Kidney (tissue), 14 donors: ENCODE data around the gene MYH11. TPM values are rescaled to one million over a fixed set of nuclear protein-coding genes. Genes with fewer than 3 reads are reported as not detected.

Experiments
- DNase-seq, 5 donors: peaks; one replicate each; pipeline ENCODE4 v3.0.0-alpha.2; 2013 to 2020
- FAIRE-seq: peaks from 2 replicates; lab custom pipeline; 2012; peaks lifted over from hg19 to GRCh38; lab: Jason Lieb, UNC
- H3K27ac ChIP-seq, 2 donors: one replicate each; pipeline ENCODE4 v1.7.0; 2013; ENCODE audit warnings: low read depth in 2 of 2, low read length in 2 of 2, inconsistent platforms in 1 of 2
- H3K27me3 ChIP-seq: one replicate; pipeline ENCODE4 v1.7.1; 2013; ENCODE audit warnings: low read length, inconsistent platforms; ENCODE audit not compliant: control insufficient read depth, insufficient read depth
- H3K36me3 ChIP-seq, 3 donors: one replicate each; pipeline versions ENCODE4 v1.7.0 to v1.7.1; 2013; ENCODE audit warnings: low read length in 3 of 3, control low read depth in 1 of 3, inconsistent platforms in 1 of 3; ENCODE audit not compliant: insufficient read depth in 3 of 3, control insufficient read depth in 2 of 3
- H3K4me1 ChIP-seq, 3 donors: one replicate each; pipeline versions ENCODE4 v1.7.0 to v1.7.1; 2013; ENCODE audit warnings: low read length in 3 of 3, inconsistent platforms in 1 of 3, low read depth in 1 of 3; ENCODE audit not compliant: control insufficient read depth in 2 of 3, insufficient read depth in 2 of 3
- H3K4me3 ChIP-seq, 3 donors: one replicate each; pipeline versions ENCODE4 v1.7.0 to v1.8.1; 2013; ENCODE audit warnings: low read length in 3 of 3, control low read depth in 1 of 3, inconsistent platforms in 1 of 3
- H3K9ac ChIP-seq, 3 donors: one replicate each; pipeline versions ENCODE4 v1.7.0 to v1.7.1; 2013; ENCODE audit warnings: low read length in 3 of 3, control low read depth in 1 of 3, inconsistent platforms in 1 of 3
- H3K9me3 ChIP-seq, 3 donors: one replicate each; pipeline versions ENCODE4 v1.7.0 to v1.7.1; 2013; ENCODE audit warnings: low read length in 3 of 3, control low read depth in 1 of 3, inconsistent platforms in 1 of 3; ENCODE audit not compliant: control insufficient read depth in 2 of 3, insufficient read depth in 1 of 3
- intact Hi-C: fragments of 100-400 bp; cut with DNase I; formaldehyde crosslinking; loops from one replicate; pipeline ENCODE4 v1.11.1; 2022
- polyA plus RNA-seq: library from polyadenylated mRNA; stranded (reverse); fragments of 350-450 nt; fragmentation: Illumina TruSeq; extraction: RNeasy Lipid Tissue Mini Kit (QIAGEN cat#74804); gene quantifications from one replicate; pipeline ENCODE4 v1.2.3, GENCODE V29; 2014; ENCODE audit warnings: low read depth, low replicate concordance; ENCODE audit not compliant: insufficient read depth
- total RNA-seq: library from RNA; stranded (reverse); fragmentation: NEBNext Ultra II Directional; extraction: Animal tissue kit (Norgen Biotek cat#: 25700); gene quantifications from one replicate; pipeline ENCODE4 v1.2.1, GENCODE V29; 2021
- TF ChIP-seq, protein P1 (sequence below): IDR thresholded peaks from 3 replicates; pipeline ENCODE4 v1.5.1; 2012; ENCODE audit warnings: mild to moderate bottlenecking, moderate library complexity, borderline replicate concordance; ENCODE audit not compliant: insufficient read depth; ENCODE audit errors: extremely low read depth
- donor health status: control.
- donor health status: control.
- donor health status: control.
- donor health status: control.
- donor health status: control.
- donor health status: DM: yes; HTN: yes; CAD: no.
- donor health status: Normal renal cell carcinoma (clear cell type).

The MYH11 gene
- total and polyA plus RNA-seq, 2 donors from 2014 or later = 40.2 to 175 TPM

DNA sequence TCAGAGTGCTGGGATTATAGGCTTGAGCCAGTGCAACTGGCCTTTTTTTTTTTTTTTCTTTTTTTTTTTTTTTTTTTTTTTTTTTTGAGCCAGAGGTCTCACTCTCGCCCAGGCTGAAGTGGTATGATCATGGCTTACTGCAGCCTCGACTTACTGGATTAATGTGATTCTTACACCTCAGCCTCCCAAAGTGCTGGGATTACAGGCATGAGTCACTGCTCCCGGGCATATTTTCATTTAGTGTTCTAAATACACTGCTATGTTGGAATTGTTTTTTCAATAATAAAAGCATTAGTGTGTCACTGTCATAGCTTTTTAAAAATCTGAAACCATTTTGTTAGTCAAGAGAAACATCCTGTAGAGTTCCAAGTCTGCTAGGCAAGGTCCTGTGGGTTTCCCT lies 166.5 kb downstream of the MYH11 start:
- intact Hi-C loops = no loop called here
- Histone ChIP-seq H3K27ac (no peak overlapping the region), H3K4me1 (no peaks in the 10 kb centered on the region), H3K9me3 (no peaks in the 10 kb centered on the region), H3K27me3 (no peaks in the 10 kb centered on the region), H3K9ac (no peak overlapping the region), H3K4me3 (no peak overlapping the region), H3K36me3 (peaks cover 6 to 32% (median 15%) of the 10 kb centered on the region in 3 donors)
- TF ChIP-seq, protein P1, sequence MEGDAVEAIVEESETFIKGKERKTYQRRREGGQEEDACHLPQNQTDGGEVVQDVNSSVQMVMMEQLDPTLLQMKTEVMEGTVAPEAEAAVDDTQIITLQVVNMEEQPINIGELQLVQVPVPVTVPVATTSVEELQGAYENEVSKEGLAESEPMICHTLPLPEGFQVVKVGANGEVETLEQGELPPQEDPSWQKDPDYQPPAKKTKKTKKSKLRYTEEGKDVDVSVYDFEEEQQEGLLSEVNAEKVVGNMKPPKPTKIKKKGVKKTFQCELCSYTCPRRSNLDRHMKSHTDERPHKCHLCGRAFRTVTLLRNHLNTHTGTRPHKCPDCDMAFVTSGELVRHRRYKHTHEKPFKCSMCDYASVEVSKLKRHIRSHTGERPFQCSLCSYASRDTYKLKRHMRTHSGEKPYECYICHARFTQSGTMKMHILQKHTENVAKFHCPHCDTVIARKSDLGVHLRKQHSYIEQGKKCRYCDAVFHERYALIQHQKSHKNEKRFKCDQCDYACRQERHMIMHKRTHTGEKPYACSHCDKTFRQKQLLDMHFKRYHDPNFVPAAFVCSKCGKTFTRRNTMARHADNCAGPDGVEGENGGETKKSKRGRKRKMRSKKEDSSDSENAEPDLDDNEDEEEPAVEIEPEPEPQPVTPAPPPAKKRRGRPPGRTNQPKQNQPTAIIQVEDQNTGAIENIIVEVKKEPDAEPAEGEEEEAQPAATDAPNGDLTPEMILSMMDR = no peak
- FAIRE-seq = no peak
- no peak for DNase-seq

DNA sequence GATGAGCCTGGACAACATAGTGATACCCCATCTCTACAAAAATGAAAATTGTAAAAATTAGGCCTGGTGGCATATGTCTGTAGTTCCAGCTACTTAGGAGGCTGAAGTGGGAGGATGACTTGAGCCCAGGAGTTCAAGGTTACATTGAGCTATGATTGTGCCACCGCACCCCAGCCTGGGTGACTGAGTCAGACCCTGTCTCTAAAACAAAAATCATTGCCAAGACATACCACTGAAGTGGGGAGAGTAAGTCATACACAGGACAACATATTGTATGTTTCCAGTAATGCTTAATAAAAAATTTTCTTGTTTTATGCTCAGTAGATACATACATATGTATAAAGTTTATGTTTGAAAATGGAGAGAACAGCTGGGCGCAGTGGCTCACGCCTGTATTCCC lies 167.5 kb downstream of the MYH11 start:
- no peak for DNase-seq
- Histone ChIP-seq H3K27me3 (no peaks in the 10 kb centered on the region), H3K9ac (no peak overlapping the region), H3K27ac (no peak overlapping the region), H3K4me1 (no peaks in the 10 kb centered on the region), H3K9me3 (no peaks in the 10 kb centered on the region), H3K36me3 (peaks cover 4 to 29% (median 13%) of the 10 kb centered on the region in 3 donors), H3K4me3 (no peak overlapping the region)
- TF ChIP-seq, protein P1 = no peak
- intact Hi-C loops = no loop called here
- FAIRE-seq = no peak

DNA sequence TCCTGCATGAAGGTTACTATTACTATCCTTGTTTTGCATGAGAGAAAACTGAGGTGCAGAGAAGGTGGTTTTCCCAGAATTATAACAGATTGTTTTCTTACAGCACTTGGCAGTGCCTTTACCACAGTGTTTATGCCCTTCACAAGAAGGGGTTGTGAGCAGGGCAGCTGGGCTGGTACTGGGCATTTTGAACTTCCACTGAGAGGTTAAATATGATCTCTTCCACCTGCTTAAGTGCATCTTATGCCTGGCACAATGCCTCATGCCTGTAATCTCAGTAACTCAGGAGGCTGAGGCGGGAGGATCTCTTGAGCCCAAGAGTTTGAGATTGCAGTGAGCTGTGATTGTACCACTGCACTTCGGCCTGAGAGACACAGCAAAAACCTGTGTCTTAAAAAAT lies 170.5 kb downstream of the MYH11 start:
- FAIRE-seq (no peak), DNase-seq (no peak)
- Histone ChIP-seq H3K9ac (no peak overlapping the region), H3K9me3 (no peaks in the 10 kb centered on the region), H3K36me3 (peaks cover 3 to 22% (median 9%) of the 10 kb centered on the region in 3 donors), H3K27me3 (no peaks in the 10 kb centered on the region), H3K4me1 (no peaks in the 10 kb centered on the region), H3K4me3 (no peak overlapping the region), H3K27ac (no peak overlapping the region)
- TF ChIP-seq, protein P1 = no peak
- intact Hi-C loops = no loop called here

DNA sequence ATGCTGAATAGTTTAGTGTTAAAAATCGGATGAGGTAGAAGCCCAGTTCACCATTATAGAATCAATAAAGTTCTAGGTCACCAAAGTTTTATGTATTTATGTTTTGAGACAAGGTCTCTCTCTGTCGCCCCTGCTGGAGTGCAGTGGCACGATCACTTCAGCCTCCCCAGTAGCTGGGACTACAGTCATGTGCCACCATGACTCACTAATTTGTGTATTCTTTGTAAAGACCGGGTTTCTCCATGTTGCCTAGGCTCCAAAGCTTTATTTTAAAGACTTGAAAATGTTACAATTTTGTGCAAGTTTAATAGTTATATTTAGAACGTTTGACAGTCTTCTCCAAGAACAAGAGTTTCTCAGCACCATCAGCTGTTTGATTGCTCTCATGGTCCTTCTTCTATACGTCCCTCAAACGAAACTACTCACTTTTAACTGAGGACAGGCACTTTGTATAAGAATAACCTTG lies 174.7 kb downstream of the MYH11 start:
- TF ChIP-seq, protein P1 = peak; percentile 4
- H3K9ac ChIP-seq = no peak overlapping the region
- no peaks in the 10 kb centered on the region for H3K9me3 ChIP-seq
- FAIRE-seq (no peak), DNase-seq (peak in 1 of 5 donors; percentile 22)
- H3K4me3 ChIP-seq = no peak overlapping the region
- H3K36me3 ChIP-seq = peaks cover 3 to 10% (median 4%) of the 10 kb centered on the region in 3 donors
- no peaks in the 10 kb centered on the region for H3K4me1 ChIP-seq
- intact Hi-C loops = no loop called here
- H3K27me3 ChIP-seq = no peaks in the 10 kb centered on the region
- H3K27ac ChIP-seq = no peak overlapping the region
